H1 (cell line): ENCODE measurements around the gene VPS13C. TPM values are rescaled to one million over a fixed set of nuclear protein-coding genes. Genes with fewer than 3 reads are reported as not detected.

Experiments used
- CEBPB ChIP-seq: IDR thresholded peaks from 2 replicates; pipeline ENCODE4 v1.6.1; 2012; ENCODE audit warnings: low read depth, low read length
- CTBP2 ChIP-seq: IDR thresholded peaks from 2 replicates; pipeline ENCODE4 v1.7.0; 2011; ENCODE audit warnings: borderline replicate concordance, mild to moderate bottlenecking, moderate library complexity, mixed read lengths, low read length; ENCODE audit not compliant: insufficient read depth, insufficient read length
- EP300 ChIP-seq, 2 experiments: IDR thresholded peaks; 1 replicate in 1 of 2; 2 replicates in 1 of 2; pipeline ENCODE4 v1.6.1; 2011 to 2012; ENCODE audit warnings: low read depth in 2 of 2, low read length in 2 of 2, mild to moderate bottlenecking in 2 of 2, borderline replicate concordance in 1 of 2, inconsistent platforms in 1 of 2, moderate library complexity in 1 of 2
- KDM1A ChIP-seq: fragments of 200-600, 300-600 bp; sonication (generic); IDR thresholded peaks from 2 replicates; pipeline ENCODE4 v1.7.1; 2016; ENCODE audit warnings: mild to moderate bottlenecking, low read length, borderline replicate concordance
- NRF1 ChIP-seq: IDR thresholded peaks from 2 replicates; pipeline ENCODE4 v1.6.1; 2011; ENCODE audit warnings: mild to moderate bottlenecking, low read depth, low read length, improper control_type of control experiment
- RXRA ChIP-seq: IDR thresholded peaks from 2 replicates; pipeline ENCODE4 v1.6.1; 2011; ENCODE audit warnings: low read depth, mild to moderate bottlenecking, low read length, moderate library complexity; ENCODE audit not compliant: insufficient read depth
- SAP30 ChIP-seq: fragments of 300-600 bp; sonication (generic); IDR thresholded peaks from 2 replicates; pipeline ENCODE4 v1.7.1; 2012; ENCODE audit warnings: low read length, moderate library complexity, mild to moderate bottlenecking, inconsistent platforms; ENCODE audit not compliant: insufficient read depth, insufficient replicate concordance
- SIN3A ChIP-seq, 2 experiments: IDR thresholded peaks in 1 of 2; conservative IDR thresholded peaks in 1 of 2; 2 replicates each; pipeline ENCODE4 v1.6.1; 2011 to 2012; ENCODE audit warnings: low read length in 2 of 2, improper control_type of control experiment in 1 of 2, low read depth in 1 of 2, mild to moderate bottlenecking in 1 of 2
- SIX5 ChIP-seq: IDR thresholded peaks from 2 replicates; pipeline ENCODE4 v1.6.1; 2011; ENCODE audit warnings: mild to moderate bottlenecking, low read depth, low read length
- SP2 ChIP-seq: IDR thresholded peaks from 2 replicates; pipeline ENCODE4 v1.6.1; 2012; ENCODE audit warnings: mild to moderate bottlenecking, low read length, inconsistent platforms
- TEAD4 ChIP-seq: IDR thresholded peaks from 2 replicates; pipeline ENCODE4 v1.6.1; 2012; ENCODE audit warnings: low read depth, low read length, inconsistent platforms, mixed read lengths
- ZNF274 ChIP-seq: IDR thresholded peaks from 2 replicates; pipeline ENCODE4 v1.7.0; 2012; ENCODE audit warnings: low read length, borderline replicate concordance; ENCODE audit errors: extremely low read depth
- polyA plus RNA-seq, 7 experiments: library from polyadenylated mRNA; depleted of rRNA in 3 of 7; stranded (reverse) in 5 of 7; unstranded in 2 of 7; fragments of >200 nt in 5 of 7; fragments of 200-250 nt in 2 of 7; gene quantifications; 1 replicate in 5 of 7; 2 replicates in 1 of 7; 4 replicates in 1 of 7; pipeline versions ENCODE4 v1.2.1 to v1.2.3, GENCODE V29; 2011 to 2013; ENCODE audit warnings: missing spikeins in 2 of 7, mixed read lengths in 2 of 7
- total RNA-seq: library from RNA; stranded (reverse); fragmentation: NEBNext Ultra II Directional; extraction: Animal tissue kit (Norgen Biotek cat#: 25700); gene quantifications from 2 replicates; pipeline ENCODE4 v1.2.1, GENCODE V29; 2021

Gene VPS13C
- total and polyA plus RNA-seq, 2 of the 8 experiments (the other 6 are each of a cell fraction or from before 2014, with no cell fraction given), result 4.8 to 18.8 TPM

DNA sequence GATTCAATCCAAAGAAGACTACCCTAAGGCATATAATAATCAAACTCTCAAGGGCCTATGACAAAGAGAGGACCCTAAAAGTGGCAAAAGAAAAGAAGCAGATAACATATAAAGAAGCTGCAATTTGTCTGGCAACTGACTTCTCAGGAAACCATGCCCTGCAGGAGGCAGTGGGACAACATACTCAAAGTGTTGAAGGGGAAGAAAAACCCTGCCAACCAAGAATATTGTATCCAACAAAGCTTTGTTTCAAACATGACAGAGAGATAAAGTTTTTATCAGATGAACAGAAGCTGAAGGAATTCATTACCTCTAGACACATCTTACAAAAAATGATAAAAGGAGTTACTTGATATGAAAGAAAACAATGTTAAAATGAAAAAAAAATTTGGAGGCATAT, 167.1 kb downstream of the VPS13C start (continued):
- TF ChIP-seq NRF1 (no peak), EP300 (IDR thresholded peaks at IDR 0.05; ENCODE audit: borderline replicate concordance in 1 of 2, low read depth in 2 of 2, low read length in 2 of 2) (no peak), SIN3A (conservative IDR thresholded peaks at IDR 0.05 in 1 of 2, IDR thresholded peaks at IDR 0.05 in 1 of 2; ENCODE audit: low read depth in 1 of 2, low read length in 2 of 2) (no peak), CEBPB (no peak), SP2 (no peak), CTBP2 (no peak), SIX5 (no peak), SAP30 (no peak), RXRA (no peak), TEAD4 (no peak), ZNF274 (no peak), KDM1A (no peak)
